Neural progenitor cell (in vitro differentiated cells): ENCODE data around the gene ITGA8. TPM values are rescaled to one million over a fixed set of nuclear protein-coding genes. Genes with fewer than 3 reads are reported as not detected.

Source experiments
- DNase-seq: peaks from one replicate; pipeline ENCODE4 v3.0.0-alpha.2; 2016; ENCODE audit warnings: low spot score
- H2AFZ ChIP-seq: fragments of 200-600 bp; sonication (generic); replicated peaks from 2 replicates; pipeline ENCODE4 v1.6.1; 2016; ENCODE audit warnings: antibody characterized with exemption
- H3F3A ChIP-seq: fragments of 200-600 bp; sonication (generic); 2 replicates; pipeline ENCODE4 v1.6.1; 2016; ENCODE audit warnings: antibody characterized with exemption, low read depth
- H3K27ac ChIP-seq: fragments of 200-600 bp; sonication (generic); 2 replicates; pipeline ENCODE4 v1.5.1; 2016; ENCODE audit warnings: mild to moderate bottlenecking
- H3K27me3 ChIP-seq: fragments of 200-600 bp; sonication (generic); 2 replicates; pipeline ENCODE4 v1.6.1; 2016; ENCODE audit warnings: mild to moderate bottlenecking, moderate library complexity
- H3K36me3 ChIP-seq: fragments of 200-600 bp; sonication (generic); 2 replicates; pipeline ENCODE4 v1.5.1; 2016
- H3K4me1 ChIP-seq: fragments of 200-600 bp; sonication (generic); 2 replicates; pipeline ENCODE4 v1.6.1; 2016; ENCODE audit warnings: mixed run types
- H3K4me2 ChIP-seq: fragments of 200-600 bp; sonication (generic); 2 replicates; pipeline ENCODE4 v1.6.1; 2016
- H3K4me3 ChIP-seq: fragments of 200-600 bp; sonication (generic); 2 replicates; pipeline ENCODE4 v1.5.1; 2016
- H3K79me2 ChIP-seq: fragments of 200-600 bp; sonication (generic); 2 replicates; pipeline ENCODE4 v1.6.1; 2016; ENCODE audit warnings: low read depth
- H3K9ac ChIP-seq: fragments of 200-600 bp; sonication (generic); 2 replicates; pipeline ENCODE4 v1.6.1; 2016
- H3K9me3 ChIP-seq: fragments of 200-600 bp; sonication (generic); 2 replicates; pipeline ENCODE4 v1.5.1; 2016; ENCODE audit warnings: low read depth
- H4K20me1 ChIP-seq: fragments of 200-600 bp; sonication (generic); 2 replicates; pipeline ENCODE4 v1.6.1; 2016; ENCODE audit warnings: low read depth
- H3K27ac Mint-ChIP-seq: 3 replicates; pipeline ENCODE4 v1.8.0; 2021; ENCODE audit warnings: mixed read lengths
- H3K27me3 Mint-ChIP-seq: 2 replicates; pipeline ENCODE4 v1.8.0; 2022; ENCODE audit warnings: low read depth, mild to moderate bottlenecking, inconsistent platforms, moderate library complexity, mixed read lengths; ENCODE audit not compliant: insufficient read depth
- H3K36me3 Mint-ChIP-seq: 3 replicates; pipeline ENCODE4 v1.8.0; 2021; ENCODE audit warnings: mixed read lengths
- H3K4me1 Mint-ChIP-seq: 3 replicates; pipeline ENCODE4 v1.8.0; 2021; ENCODE audit warnings: mixed read lengths
- H3K4me3 Mint-ChIP-seq: 3 replicates; pipeline ENCODE4 v1.8.0; 2021; ENCODE audit warnings: mild to moderate bottlenecking, moderate library complexity, mixed read lengths
- H3K9me3 Mint-ChIP-seq: 3 replicates; pipeline ENCODE4 v1.8.0; 2020; ENCODE audit warnings: mixed read lengths
- CTCF ChIP-seq: fragments of 200-600 bp; sonication (generic); IDR thresholded peaks from 2 replicates; pipeline ENCODE4 v1.5.1; 2017; ENCODE audit warnings: antibody characterized with exemption, mild to moderate bottlenecking
- EZH2 ChIP-seq: fragments of 200-600 bp; sonication (generic); IDR thresholded peaks from 2 replicates; pipeline ENCODE4 v1.6.1; 2017; ENCODE audit warnings: antibody characterized with exemption, mild to moderate bottlenecking, moderate library complexity
- EZH2phosphoT487 ChIP-seq: fragments of 200-600 bp; sonication (generic); IDR thresholded peaks from 2 replicates; pipeline ENCODE4 v1.6.1; 2017; ENCODE audit warnings: antibody characterized with exemption
- total RNA-seq: library from RNA; depleted of rRNA; stranded (reverse); fragments of >200 nt; gene quantifications from 2 replicates; pipeline ENCODE4 v1.2.3, GENCODE V29; 2015; ENCODE audit warnings: low replicate concordance

Gene ITGA8
- total RNA-seq, 1 donor from 2014 or later = 0.15 TPM

- H2AFZ ChIP-seq = no peak overlapping the region
- H4K20me1 ChIP-seq = no peaks in the 10 kb centered on the region
- no peaks in the 10 kb centered on the region for H3K36me3 Mint-ChIP-seq
- H3K4me3 ChIP-seq = no peak overlapping the region
- no peak overlapping the region for H3K9ac ChIP-seq
- H3F3A ChIP-seq = no peaks in the 10 kb centered on the region
- DNase-seq = no peak
- no peaks in the 10 kb centered on the region for H3K36me3 ChIP-seq
- peaks cover 2% of the 10 kb centered on the region for H3K9me3 Mint-ChIP-seq
- H3K27ac ChIP-seq = no peak overlapping the region
- no peaks in the 10 kb centered on the region for H3K79me2 ChIP-seq
- no peak overlapping the region for H3K27ac Mint-ChIP-seq
- no peaks in the 10 kb centered on the region for H3K27me3 ChIP-seq
- no peaks in the 10 kb centered on the region for H3K4me1 ChIP-seq
- no peaks in the 10 kb centered on the region for H3K27me3 Mint-ChIP-seq
- TF ChIP-seq EZH2 (no peak), EZH2phosphoT487 (no peak), CTCF (no peak)
- H3K4me3 Mint-ChIP-seq = no peak overlapping the region
- H3K4me1 Mint-ChIP-seq = peaks cover 8% of the 10 kb centered on the region
- no peak overlapping the region for H3K4me2 ChIP-seq
- no peaks in the 10 kb centered on the region for H3K9me3 ChIP-seq
These were observed 23.1 kb upstream of the ITGA8 start for GRCh38 chr10:15742836-15743235.

GRCh38 chr10:15742102-15742501, 22.4 kb upstream of the ITGA8 start:
- Mint-ChIP-seq H3K27me3 (peaks cover 4% of the 10 kb centered on the region), H3K36me3 (no peaks in the 10 kb centered on the region), H3K27ac (no peak overlapping the region), H3K4me3 (no peak overlapping the region), H3K4me1 (peaks cover 2% of the 10 kb centered on the region), H3K9me3 (peaks cover 2% of the 10 kb centered on the region)
- Histone ChIP-seq H3K4me2 (no peak overlapping the region), H3K9me3 (no peaks in the 10 kb centered on the region), H2AFZ (no peak overlapping the region), H3K4me3 (no peak overlapping the region), H3K27me3 (no peaks in the 10 kb centered on the region), H3K36me3 (no peaks in the 10 kb centered on the region), H3K9ac (no peak overlapping the region), H3K79me2 (no peaks in the 10 kb centered on the region), H3K4me1 (no peaks in the 10 kb centered on the region), H3F3A (no peaks in the 10 kb centered on the region), H3K27ac (no peak overlapping the region), H4K20me1 (no peaks in the 10 kb centered on the region)
- TF ChIP-seq EZH2 = no peak
- no peak for TF ChIP-seq CTCF
- no peak for TF ChIP-seq EZH2phosphoT487
- DNase-seq = no peak

GRCh38 chr10:15741581-15741980, 21.9 kb upstream of the ITGA8 start:
- Mint-ChIP-seq H3K36me3 (no peaks in the 10 kb centered on the region), H3K27ac (no peak overlapping the region), H3K27me3 (peaks cover 4% of the 10 kb centered on the region), H3K4me1 (no peaks in the 10 kb centered on the region), H3K9me3 (peaks cover 2% of the 10 kb centered on the region), H3K4me3 (no peak overlapping the region)
- TF ChIP-seq EZH2 = no peak
- TF ChIP-seq CTCF = no peak
- no peak for TF ChIP-seq EZH2phosphoT487
- Histone ChIP-seq H4K20me1 (no peaks in the 10 kb centered on the region), H2AFZ (no peak overlapping the region), H3K4me1 (no peaks in the 10 kb centered on the region), H3F3A (no peaks in the 10 kb centered on the region), H3K9me3 (no peaks in the 10 kb centered on the region), H3K4me3 (no peak overlapping the region), H3K27me3 (no peaks in the 10 kb centered on the region), H3K9ac (no peak overlapping the region), H3K79me2 (no peaks in the 10 kb centered on the region), H3K36me3 (no peaks in the 10 kb centered on the region), H3K4me2 (no peak overlapping the region), H3K27ac (no peak overlapping the region)
- no peak for DNase-seq

GRCh38 chr10:15740261-15740660, 20.5 kb upstream of the ITGA8 start:
- Histone ChIP-seq H3K9ac (no peak overlapping the region), H4K20me1 (no peaks in the 10 kb centered on the region), H3K4me1 (peaks cover 7% of the 10 kb centered on the region), H3K36me3 (no peaks in the 10 kb centered on the region), H3K9me3 (no peaks in the 10 kb centered on the region), H3F3A (no peaks in the 10 kb centered on the region), H3K4me2 (no peak overlapping the region), H3K27me3 (no peaks in the 10 kb centered on the region), H3K27ac (no peak overlapping the region), H3K4me3 (no peak overlapping the region), H3K79me2 (no peaks in the 10 kb centered on the region), H2AFZ (no peak overlapping the region)
- Mint-ChIP-seq H3K27ac (no peak overlapping the region), H3K27me3 (peaks cover 6% of the 10 kb centered on the region), H3K36me3 (no peaks in the 10 kb centered on the region), H3K4me1 (peaks cover 2% of the 10 kb centered on the region), H3K4me3 (no peak overlapping the region), H3K9me3 (peaks cover 2% of the 10 kb centered on the region)
- no peak for TF ChIP-seq EZH2phosphoT487
- no peak for TF ChIP-seq CTCF
- TF ChIP-seq EZH2 = no peak
- DNase-seq = no peak
